ENCODE measurements around the gene COBLL1. TPM values are rescaled to one million over a fixed set of nuclear protein-coding genes. Genes with fewer than 3 reads are reported as not detected.
A peak's percentile ranks its signal among the peaks of the same experiment; 100 is the strongest.

The COBLL1 gene
- polyA plus RNA-seq, 4 donors = 117 to 156 (median 138) TPM

DNA sequence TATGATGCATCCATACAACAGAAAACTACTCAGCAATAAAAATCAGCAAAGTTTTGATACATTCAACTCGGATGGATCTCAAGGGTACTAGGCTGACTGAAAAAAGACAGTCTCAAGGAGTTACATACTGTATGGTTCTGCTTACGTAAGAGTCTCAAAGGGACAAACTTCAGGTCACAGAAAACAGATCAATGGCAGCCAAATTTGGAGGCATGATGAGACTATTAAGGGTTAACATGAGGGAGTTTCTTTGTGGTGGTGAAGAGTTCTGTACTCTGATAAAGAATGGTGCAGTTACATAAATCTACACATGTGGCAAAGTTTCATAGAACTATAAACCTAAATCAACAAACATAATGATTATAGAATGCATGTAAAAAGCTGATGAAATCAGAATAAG, 81.4 kb downstream of the COBLL1 start:
- DNase-seq (ENCODE audit: low read depth in 4 of 4, low spot score in 3 of 4) = no peak

DNA sequence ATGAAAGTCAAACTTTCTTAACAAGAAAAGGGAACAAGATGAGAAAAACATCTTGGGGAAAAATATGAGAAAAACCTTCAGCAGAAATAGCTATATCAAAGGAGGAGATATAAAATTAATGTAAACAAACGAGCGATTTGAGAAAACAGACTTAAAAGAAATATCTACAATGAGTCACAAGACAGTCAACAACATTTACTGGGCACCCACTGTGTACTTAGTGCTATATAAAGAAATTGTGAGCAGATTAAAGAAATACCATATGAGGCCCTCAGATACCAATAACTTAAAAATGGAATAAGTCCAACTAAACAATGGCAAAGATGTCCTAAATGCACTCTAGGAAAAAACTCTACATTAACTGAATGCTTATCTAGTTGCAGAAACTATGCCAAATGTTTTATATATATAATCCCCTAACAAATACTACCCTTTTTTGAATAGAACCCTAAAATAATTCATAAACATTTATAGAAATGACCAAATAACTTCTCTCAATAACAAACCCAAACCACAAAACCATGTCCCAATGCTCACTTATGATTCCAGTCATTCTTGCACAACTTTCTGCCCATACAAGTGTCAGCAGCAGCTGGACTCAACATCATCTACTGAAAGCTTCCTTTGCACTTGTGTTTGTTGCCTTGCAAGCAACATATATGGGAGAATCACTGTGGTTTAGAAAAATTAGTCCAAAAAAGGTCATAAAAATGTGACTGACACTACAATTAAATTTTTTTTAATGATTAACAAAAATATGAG, 83.5 kb downstream of the COBLL1 start:
- no peak for DNase-seq (ENCODE audit: low read depth in 4 of 4, low spot score in 3 of 4)

DNA sequence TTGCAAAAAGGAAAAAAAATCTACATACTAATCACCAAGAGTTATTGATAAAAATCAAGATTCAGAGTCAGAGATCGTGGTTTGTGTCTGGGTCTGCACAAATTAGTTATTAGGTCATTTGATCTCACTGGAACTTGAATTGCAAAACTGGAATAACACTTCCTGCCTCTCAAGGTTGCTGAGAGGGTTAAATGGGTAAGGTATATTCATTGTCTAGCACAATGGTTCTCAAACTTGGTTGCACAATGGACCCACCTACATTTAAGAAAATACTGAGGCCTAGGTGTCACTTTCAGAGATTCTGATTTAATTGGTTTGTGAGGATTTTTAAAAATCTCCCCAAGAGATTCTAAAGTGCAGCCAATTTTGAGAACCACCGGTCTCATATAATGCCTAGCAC, 84.8 kb downstream of the COBLL1 start:
- DNase-seq (ENCODE audit: low read depth in 4 of 4, low spot score in 3 of 4) = no peak

DNA sequence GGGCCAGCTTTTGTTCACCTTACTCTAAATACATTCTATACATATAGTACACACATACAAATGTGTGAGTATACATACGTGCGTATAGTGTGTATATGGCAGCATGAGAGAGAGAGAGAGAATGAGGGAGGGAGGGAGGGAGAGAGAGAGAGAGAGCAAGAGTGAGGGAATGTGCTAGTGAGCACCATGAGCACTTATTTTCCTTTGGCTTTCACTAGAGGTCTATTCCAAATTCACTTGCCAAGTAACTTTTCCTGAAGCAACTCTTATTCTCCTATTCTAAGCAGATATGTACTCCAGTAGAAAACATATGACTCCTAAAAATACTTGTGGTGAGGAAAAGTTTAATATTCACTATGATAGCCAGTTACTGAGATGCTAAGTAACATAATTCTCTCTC, 85.7 kb downstream of the COBLL1 start:
- DNase-seq (ENCODE audit: low read depth in 4 of 4, low spot score in 3 of 4) = no peak

- no peak for DNase-seq (ENCODE audit: low read depth in 4 of 4, low spot score in 3 of 4)
Measured at GRCh38 chr2:164754157-164755093, 87.2 kb downstream of the COBLL1 start.

GRCh38 chr2:164752956-164753355, 88.7 kb downstream of the COBLL1 start:
- no peak for DNase-seq (ENCODE audit: low read depth in 4 of 4, low spot score in 3 of 4)

- no peak for DNase-seq (ENCODE audit: low read depth in 4 of 4, low spot score in 3 of 4)
Measured at GRCh38 chr2:164747783-164748433, 93.7 kb downstream of the COBLL1 start.

GRCh38 chr2:164747140-164747539, 94.5 kb downstream of the COBLL1 start:
- no peak for DNase-seq (ENCODE audit: low read depth in 4 of 4, low spot score in 3 of 4)

DNA sequence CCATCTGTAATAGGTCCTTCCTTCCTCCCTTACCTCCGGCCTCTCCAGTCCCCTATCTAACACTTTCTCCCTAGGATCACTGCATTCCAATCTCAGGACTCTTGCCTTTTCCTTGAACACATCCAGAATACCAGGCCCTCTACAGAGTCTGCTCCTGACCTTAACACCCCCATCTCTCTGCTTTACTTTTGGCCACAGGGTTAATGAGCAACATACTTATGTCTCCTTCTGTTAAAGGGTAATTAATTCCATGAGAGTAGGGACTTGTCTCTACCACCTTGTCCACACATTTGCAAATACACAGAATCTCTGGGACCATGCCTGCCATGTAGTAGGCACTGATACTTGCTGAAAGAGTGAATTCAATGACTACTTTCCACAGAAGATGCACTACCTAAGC, 94.9 kb downstream of the COBLL1 start:
- peak in 1 of 4 donors; percentile 23 for DNase-seq (ENCODE audit: low read depth in 4 of 4, low spot score in 3 of 4)

DNA sequence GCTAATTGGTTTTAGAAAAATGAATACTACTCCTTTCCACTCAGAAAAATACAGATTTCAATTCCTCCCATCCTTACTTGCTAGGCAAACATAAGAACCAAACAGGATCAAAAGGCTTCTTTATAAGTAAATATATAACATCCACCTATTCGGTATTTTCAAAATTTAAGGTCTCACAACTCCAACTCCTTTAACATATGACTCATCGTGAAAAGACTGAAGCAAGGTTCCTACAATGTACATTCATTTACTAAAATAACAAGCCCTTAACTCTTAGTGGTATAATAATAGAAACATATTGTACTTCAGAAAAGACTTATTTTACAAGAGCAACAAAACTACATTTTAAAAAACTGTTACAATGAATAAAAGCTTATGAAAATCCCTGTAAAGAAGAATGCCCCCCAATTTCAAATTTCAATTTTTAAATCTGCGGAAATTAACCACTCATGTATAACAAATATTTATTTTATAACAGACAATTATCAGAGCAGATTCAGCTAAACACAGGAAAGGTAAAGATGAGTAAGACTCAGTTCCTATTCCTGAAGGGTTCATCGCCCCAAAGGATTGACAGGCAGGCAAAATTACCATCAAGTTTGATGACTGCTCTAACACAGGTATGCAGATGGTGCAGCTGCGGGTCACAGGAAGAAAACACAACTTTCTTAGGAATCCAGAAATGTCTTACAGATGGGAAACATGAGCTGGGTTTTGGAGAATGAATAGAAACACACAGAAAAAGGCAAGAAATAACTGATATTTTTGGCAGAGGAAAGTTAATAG, 96.4 kb downstream of the COBLL1 start:
- no peak for DNase-seq (ENCODE audit: low read depth in 4 of 4, low spot score in 3 of 4)

DNA sequence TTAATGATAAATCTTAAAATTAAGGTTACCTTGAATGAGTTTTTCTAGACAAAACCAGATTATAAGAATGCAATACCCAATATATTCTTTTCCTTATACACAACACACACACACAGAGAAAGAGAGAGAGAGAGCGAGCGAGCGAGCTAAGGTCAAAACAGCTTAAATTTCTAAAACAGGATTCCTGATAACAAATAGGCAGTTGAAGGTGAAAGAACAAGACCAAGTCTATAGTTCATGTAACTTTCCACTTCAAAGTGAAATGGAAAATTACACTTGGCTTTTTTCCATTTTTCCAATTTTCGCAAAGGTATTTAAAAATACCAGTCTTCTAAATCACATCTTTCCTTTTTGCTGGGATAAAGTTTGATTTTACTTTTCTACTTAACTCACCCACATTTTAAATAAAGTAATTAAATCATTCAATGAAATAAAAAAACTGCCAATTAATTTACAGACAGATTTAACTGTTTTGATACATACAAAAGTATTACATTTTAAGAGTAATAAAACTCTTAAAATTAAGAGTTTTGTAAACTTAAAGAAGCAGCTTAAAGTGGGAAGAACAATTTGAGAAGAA, 98.8 kb downstream of the COBLL1 start:
- DNase-seq (ENCODE audit: low read depth in 4 of 4, low spot score in 3 of 4) = no peak

- no peak for DNase-seq (ENCODE audit: low read depth in 4 of 4, low spot score in 3 of 4)
Measured at GRCh38 chr2:164739966-164740365, 101.7 kb downstream of the COBLL1 start.

DNA sequence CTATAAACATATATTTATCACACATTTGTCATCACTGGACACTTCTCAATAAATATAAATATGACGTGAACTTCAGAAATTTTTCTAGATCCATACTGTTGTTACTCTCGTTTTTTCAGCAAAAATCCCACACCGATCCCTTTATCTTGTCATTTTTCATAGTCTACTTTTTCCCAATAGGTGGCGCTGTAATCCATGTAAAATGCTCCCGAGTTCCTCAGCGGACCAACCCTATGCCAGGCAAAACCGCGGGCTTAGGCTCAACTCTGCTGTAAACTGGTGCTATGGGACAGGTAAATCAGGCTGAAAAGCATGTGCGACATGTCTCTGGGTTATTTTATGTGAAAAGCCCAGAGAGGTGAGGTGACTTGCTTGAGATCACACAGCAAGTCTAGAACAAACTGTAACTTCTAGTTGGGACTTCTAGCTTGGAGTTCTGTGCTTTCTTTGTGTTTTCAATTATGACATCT, 104.0 kb downstream of the COBLL1 start:
- DNase-seq (ENCODE audit: low read depth in 4 of 4, low spot score in 3 of 4) = peak; percentile 39 to 52 (median 48)

DNA sequence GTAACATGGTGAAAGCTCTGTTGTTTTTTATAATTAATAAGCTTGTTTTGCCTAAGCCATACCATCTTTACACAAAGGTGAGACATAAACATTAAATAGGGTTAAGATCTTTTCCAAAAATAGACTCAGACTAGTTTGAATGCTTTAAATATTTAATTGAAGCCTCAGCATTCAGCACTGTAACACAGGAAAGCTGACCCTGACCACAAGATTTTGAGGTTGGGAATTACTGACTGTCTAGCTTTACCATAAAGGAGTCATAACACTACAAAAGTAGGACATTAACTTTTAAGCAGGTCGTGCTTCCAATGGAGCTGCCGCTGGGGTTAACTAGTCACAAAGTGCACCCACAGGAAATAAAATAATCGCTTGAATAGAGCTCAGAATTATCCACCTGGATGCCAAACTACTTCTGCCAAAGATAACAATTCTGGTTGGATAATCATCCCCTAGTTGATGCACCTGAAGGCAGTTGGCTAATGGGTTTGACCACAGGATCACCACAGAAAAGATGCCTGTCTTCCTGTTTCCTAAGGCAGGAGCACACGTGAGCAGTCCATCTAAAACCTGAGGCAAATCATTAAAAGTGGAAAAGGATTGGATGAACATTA, 106.2 kb downstream of the COBLL1 start:
- no peak for DNase-seq (ENCODE audit: low read depth in 4 of 4, low spot score in 3 of 4)

- no peak for DNase-seq (ENCODE audit: low read depth in 4 of 4, low spot score in 3 of 4)
Measured at GRCh38 chr2:164734196-164734595, 107.4 kb downstream of the COBLL1 start.

DNA sequence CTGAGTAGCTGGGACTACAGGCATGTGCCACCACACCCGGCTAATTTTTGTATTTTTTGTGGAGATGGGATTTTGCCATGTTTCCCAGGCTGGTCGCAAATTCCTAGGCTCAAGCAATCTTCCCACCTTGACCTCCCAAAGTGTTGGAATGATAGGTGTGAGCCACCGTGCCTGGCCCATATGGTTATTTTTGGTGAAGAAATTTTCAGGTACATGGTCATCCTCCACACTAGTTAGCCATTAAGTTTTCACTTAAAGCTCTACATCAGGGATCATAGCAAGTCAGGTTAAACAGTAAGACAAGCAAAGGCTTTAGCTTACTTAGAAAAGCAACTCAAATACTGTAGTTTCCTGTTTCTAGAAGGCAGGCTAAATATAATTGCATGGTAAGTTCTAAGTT, 116.1 kb downstream of the COBLL1 start:
- no peak for DNase-seq (ENCODE audit: low read depth in 4 of 4, low spot score in 3 of 4)

- no peak for DNase-seq (ENCODE audit: low read depth in 4 of 4, low spot score in 3 of 4)
Measured at GRCh38 chr2:164722616-164723338, 118.8 kb downstream of the COBLL1 start.

- no peak for DNase-seq (ENCODE audit: low read depth in 4 of 4, low spot score in 3 of 4)
Measured at GRCh38 chr2:164721430-164721829, 120.2 kb downstream of the COBLL1 start.

Data from right renal pelvis (tissue), 4 donors.